Prostate gland (tissue), 1 donor: ENCODE data around the gene LRRTM4.

Experiments
- POLR2A ChIP-seq: fragments of 450-650 bp; IDR thresholded peaks from one replicate; pipeline ENCODE4 v1.6.1; 2016; ENCODE audit warnings: antibody characterized with exemption, mild to moderate bottlenecking
- POLR2AphosphoS5 ChIP-seq: sonication (generic); formaldehyde crosslinking; IDR thresholded peaks from one replicate; pipeline ENCODE4 v1.6.1; 2017; ENCODE audit warnings: antibody characterized with exemption

- TF ChIP-seq POLR2A (no peak), POLR2AphosphoS5 (no peak)
Measured at GRCh38 chr2:77017355-77017745, 504.8 kb downstream of the LRRTM4 start.
